Measurements from ENCODE around the gene CAGE1.

- TF ChIP-seq, protein P1, sequence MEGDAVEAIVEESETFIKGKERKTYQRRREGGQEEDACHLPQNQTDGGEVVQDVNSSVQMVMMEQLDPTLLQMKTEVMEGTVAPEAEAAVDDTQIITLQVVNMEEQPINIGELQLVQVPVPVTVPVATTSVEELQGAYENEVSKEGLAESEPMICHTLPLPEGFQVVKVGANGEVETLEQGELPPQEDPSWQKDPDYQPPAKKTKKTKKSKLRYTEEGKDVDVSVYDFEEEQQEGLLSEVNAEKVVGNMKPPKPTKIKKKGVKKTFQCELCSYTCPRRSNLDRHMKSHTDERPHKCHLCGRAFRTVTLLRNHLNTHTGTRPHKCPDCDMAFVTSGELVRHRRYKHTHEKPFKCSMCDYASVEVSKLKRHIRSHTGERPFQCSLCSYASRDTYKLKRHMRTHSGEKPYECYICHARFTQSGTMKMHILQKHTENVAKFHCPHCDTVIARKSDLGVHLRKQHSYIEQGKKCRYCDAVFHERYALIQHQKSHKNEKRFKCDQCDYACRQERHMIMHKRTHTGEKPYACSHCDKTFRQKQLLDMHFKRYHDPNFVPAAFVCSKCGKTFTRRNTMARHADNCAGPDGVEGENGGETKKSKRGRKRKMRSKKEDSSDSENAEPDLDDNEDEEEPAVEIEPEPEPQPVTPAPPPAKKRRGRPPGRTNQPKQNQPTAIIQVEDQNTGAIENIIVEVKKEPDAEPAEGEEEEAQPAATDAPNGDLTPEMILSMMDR (IDR thresholded peaks at IDR 0.05), result no peak
- no peak for TF ChIP-seq POLR2A (IDR thresholded peaks at IDR 0.05)
- TF ChIP-seq POLR2AphosphoS5 (IDR thresholded peaks at IDR 0.05), result no peak
Observed at GRCh38 chr6:7434672-7435071, 45.1 kb upstream of the CAGE1 start.
